Occipital lobe (tissue), 2 donors: ENCODE measurements around the gene PRDM1. TPM values are rescaled to one million over a fixed set of nuclear protein-coding genes. Genes with fewer than 3 reads are reported as not detected.
"Not testable (repeated sequence)": the region's sequence is repeated elsewhere in the genome, so short reads cannot be mapped to it uniquely, and the experiment has no call there.

Experiments used
- DNase-seq: peaks from one replicate; lab custom pipeline; 2025; lab: John Stamatoyannopoulos, UW
- total RNA-seq: library from RNA; depleted of rRNA; stranded (reverse); fragments of >200 nt; gene quantifications from one replicate; pipeline ENCODE4 v1.2.3, GENCODE V29; 2014

The PRDM1 gene
- total RNA-seq, 1 donor from 2014 or later: 1.4 TPM

GRCh38 chr6:106136845-106137244, 50.7 kb downstream of the PRDM1 start:
- DNase-seq: no peak

DNA sequence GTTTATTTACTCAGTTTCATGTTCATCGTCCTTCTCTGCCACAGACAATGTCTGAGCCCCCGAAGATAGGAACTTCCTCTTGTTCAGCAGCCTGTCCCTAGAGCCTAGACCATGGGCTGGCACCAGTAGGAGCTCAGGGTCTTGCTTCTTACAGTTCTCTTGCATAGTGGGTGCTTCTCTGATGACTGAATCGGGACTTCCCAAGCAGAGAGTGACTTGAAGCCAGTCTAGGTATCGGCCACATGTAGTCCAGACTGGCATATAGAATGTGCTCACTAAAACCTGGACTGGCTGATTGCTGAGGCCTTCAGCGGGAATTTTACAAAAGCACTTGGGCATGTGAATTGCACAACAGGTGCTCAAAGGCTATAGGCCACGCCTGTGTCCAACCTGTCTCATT, 52.0 kb downstream of the PRDM1 start:
- no peak for DNase-seq

DNA sequence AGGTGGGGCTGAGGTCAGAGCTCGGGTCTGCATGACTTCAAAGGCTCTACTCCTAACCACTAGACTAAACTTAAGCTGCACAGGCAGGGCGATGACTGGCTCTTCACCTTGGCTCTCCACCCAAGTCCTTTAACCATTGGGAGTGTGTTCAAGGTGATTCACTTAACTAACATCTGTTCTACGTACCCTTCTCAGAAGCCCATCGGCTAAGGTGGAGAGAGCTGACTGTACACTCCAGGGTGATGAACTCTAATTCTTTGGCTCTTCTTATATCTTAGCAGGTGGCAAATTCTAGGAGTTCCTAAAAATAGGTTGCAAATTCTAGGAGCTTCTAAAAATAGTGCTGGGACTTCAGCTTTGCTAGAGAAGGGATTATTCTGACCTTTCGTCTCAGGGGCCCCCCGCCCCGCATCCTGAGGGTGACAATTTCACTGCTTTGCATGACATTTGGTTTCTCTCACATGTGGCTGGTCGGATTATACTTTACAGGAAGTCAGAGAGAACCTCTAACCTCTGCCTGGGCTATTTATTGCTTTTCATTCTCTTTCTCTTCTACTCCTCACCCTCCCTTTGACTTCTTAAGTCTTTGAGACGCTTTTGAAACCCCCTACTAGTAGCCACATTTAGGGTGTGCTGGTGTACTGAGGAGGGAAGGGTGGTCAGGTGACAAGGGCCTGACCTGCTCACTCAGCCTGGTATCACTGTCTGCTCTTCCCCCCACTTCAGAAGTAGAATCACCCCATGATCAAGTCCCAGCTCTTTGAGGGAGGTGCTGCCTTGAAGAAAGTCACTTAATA, 55.5 kb downstream of the PRDM1 start:
- no peak for DNase-seq

DNA sequence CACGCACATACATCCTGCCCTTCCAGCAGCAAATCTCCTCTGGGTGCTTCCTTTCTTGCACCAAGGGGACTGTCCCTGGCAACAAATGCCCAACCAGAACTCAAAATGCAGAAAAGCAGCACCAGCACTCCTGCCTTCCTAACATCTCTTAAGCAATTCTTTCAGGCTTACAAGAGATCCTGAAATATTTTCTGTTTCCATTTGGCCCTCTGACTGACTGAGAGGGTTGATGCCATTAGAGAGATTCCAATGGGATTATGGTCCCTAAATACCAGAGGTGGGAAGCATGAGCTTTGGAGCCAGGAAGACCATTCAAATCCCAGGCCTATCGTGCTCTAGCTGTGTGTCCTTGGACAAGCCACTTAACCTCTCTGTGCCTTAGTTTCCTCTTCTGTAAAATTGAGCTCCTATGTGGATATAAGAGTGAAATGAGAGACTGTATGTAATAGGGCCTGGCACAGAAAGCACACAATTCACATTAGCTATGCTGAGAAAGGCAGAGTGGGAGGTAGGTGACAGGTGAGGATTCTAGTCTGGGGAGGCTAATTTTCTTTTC, 56.8 kb downstream of the PRDM1 start:
- no peak for DNase-seq

DNA sequence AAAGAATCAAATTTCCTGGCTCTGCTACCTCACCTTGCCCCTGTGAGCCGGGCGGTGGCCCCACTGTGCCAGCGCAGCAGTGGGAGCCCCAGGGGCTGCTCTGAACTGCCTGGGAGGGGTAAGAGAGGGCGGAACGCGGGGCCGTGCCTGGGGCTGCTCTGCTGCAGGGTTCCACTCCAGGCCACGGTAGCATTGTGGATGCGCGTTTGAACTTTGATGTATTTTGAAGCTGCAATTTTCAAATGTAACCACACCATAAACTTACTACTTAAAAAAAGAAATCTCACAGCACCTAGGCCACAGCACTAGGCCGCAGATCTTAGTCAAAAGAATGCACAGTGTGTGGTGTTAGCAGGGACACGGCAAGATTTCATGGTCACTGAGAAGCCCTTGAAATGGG, 57.5 kb downstream of the PRDM1 start:
- no peak for DNase-seq

- no peak for DNase-seq
Measured at GRCh38 chr6:106145144-106145543, 59.0 kb downstream of the PRDM1 start.

GRCh38 chr6:106145741-106146227, 59.6 kb downstream of the PRDM1 start:
- no peak for DNase-seq

- DNase-seq: no peak
Measured at GRCh38 chr6:106146852-106147351, 60.8 kb downstream of the PRDM1 start.

DNA sequence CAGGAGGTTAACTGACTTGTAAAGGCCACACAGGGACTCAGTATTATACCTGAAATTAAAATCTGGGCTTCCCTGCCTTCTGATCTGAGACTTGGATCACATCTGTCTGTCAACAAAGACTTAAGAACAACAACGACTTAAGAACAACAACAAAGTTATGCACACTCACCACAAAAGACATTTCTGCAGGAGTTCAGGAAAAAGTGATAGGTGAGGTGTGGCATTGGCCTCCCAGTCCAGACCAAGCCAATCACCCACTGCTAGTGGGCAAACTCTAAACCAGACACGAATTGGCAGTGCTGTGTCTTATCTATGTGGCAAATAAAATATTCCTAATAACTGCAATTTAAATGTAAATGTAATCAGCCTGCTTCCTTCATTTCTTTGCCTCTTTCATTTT, 61.3 kb downstream of the PRDM1 start:
- no peak for DNase-seq

DNA sequence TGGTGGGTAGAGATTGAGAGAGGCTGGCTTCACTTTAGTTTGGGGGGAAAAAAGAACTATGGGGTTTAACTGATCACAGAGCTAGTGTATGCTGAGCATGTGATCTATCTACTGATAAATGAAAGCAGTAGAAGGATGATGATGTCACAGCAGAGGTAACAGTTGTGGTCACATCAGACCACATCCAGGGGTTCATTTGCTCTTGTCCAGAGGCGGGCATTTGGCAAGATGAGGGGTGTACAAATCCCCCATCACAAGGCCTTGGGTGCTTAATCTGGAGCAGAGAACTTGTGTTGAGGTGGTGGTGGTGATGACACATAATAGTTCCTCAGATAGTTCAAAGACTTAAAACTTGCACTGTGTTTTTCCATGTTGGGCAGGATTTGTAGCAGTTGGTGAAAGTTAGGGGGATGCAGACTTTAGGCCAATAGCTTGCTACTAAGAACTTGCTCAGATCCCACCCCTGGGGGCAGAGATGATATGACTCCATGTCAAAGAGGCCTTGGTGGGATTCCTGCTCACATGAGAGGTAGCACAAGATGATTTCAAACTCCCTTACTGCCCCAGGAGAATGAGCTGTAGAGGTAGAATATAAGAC, 63.4 kb downstream of the PRDM1 start:
- no peak for DNase-seq

DNA sequence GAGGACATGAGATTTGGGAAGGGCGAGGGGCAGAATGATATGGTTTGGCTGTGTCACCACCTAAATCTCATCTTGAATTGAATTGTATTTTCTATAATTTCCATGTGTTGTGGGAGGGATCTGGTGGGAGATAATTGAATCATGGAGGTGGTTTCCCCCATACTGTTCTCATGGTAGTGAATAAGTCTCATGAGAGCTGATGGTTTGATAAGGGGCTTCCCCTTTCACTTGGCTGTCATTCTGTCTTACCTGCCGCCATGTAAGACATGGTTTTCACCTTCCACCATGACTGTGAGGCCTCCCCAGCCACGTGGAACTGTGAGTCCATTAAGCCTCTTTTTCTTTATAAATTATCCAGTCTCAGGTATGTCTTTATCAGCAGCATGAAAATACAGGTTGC, 66.3 kb downstream of the PRDM1 start:
- not testable (repeated sequence) for DNase-seq

DNA sequence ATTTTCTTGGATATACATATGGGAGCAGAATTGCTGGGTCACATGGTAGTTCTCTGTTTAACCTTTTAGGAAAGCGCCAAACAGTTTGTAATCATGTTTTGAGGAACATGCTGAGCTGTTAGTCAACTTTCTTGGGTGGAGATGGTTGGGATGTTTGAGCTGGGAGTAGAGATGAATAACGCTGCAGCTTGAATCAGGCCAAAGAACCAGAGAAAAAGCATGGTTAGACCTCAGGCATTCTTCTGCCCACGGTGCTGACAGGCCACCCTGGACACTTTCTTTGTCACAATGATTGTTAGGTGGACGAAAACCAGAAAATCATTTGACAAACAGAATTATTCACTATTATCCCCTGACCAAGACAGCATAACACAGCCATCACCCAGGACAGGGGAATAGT, 66.8 kb downstream of the PRDM1 start:
- no peak for DNase-seq

DNA sequence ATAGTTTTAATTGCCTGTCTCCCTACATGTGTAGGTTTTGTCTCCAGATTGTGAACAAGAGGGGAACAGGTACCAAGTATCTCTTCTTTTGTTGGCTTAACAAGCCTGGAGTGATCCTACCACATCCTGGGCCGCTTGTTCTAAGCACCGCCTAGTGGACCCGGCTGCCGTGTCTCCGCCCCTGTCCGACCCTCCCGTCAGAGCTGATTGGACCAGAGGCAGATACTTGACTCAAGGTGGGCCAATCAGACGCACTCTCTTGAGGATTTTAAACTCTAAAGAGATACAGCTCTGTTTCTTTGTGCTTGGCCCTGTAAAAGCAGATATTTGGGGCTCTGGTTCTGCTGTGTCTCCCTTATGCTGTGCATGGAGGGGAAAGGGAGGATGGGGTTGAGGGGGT, 68.2 kb downstream of the PRDM1 start:
- no peak for DNase-seq

DNA sequence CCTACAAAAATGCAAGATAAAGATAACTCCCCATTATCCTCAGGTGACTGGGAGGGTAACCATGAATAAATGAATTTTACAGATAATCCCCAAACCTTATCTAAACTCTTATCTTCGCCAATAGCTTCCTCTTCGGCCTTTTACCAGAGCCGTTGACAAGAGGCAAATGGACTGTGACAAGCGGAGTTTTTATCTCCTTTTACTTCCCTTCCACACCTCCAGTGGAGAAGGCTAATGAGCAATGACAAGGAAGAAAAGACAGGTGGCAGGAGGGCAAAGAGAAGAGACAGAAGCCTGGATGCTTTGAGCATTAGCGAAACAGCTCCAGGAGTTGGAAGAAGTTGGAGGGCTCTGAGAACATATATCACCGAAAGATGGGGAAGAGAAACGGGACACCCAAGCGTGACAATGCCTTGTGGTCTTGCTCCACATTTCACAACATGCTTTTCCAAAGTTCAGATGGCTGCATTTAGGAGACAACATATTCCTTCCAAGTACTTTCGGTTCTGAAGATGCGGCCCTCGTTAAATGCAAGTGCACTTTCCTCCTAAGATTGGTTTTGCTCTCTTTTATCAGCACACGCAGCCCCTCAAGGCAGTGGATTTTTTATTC, 69.2 kb downstream of the PRDM1 start:
- no peak for DNase-seq

DNA sequence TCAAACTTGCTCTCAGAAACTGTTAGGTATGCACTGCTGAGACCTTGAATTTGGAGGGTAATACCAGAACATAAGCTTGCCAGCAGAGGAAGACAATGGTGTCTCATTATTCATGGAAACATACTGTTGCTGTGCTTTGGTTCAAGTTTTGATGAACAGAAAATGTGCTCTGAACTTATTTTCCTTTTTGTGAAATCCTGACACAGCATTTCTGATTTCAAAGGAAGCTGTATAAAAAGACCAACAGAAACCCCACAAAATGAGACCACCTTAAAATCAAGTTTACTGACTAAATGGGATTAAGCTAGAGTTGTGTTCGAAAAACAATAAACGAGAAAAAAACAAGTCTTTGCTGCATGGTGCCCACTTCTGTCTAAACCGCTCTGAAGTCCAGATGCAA, 70.3 kb downstream of the PRDM1 start:
- DNase-seq: no peak

GRCh38 chr6:106156863-106157262, 70.7 kb downstream of the PRDM1 start:
- DNase-seq: no peak

- no peak for DNase-seq
Measured at GRCh38 chr6:106158816-106159215, 72.7 kb downstream of the PRDM1 start.

Other genes starting within 250 kb of the PRDM1 start
- gene ATG5, start 239.4 kb downstream of the PRDM1 start, total RNA-seq: 76.1 TPM